ENCODE data around the gene RGS18.
"Not testable (repeated sequence)": the region's sequence is repeated elsewhere in the genome, so short reads cannot be mapped to it uniquely, and the experiment has no call there.

Gene RGS18

DNA sequence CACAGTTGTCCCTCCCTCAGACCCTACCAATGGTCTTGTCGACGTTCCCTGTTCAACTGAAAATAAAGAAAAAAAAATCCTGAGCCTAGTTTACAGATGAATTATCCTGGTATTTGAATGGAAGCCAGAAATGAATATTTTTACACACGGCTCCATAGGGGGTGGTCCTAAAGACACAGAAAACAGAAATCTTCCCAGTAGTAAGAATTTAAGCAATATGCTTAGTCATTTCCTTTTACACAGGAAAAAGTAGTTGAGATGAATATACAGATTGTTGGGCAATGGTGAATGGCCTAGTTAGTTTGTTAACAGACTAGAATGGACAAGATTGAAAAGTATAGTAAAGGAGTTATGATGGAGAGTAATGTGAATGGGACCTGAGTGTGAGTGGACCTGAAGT lies 67.4 kb downstream of the RGS18 start:
- H3K4me3 ChIP-seq (ENCODE audit: low read length, poor library complexity, severe bottlenecking): peak overlapping the region; percentile 14
- no peaks in the 10 kb centered on the region for H3K9me2 ChIP-seq (replicated peaks; ENCODE audit: low read depth, low read length)
- TF ChIP-seq, protein P1, sequence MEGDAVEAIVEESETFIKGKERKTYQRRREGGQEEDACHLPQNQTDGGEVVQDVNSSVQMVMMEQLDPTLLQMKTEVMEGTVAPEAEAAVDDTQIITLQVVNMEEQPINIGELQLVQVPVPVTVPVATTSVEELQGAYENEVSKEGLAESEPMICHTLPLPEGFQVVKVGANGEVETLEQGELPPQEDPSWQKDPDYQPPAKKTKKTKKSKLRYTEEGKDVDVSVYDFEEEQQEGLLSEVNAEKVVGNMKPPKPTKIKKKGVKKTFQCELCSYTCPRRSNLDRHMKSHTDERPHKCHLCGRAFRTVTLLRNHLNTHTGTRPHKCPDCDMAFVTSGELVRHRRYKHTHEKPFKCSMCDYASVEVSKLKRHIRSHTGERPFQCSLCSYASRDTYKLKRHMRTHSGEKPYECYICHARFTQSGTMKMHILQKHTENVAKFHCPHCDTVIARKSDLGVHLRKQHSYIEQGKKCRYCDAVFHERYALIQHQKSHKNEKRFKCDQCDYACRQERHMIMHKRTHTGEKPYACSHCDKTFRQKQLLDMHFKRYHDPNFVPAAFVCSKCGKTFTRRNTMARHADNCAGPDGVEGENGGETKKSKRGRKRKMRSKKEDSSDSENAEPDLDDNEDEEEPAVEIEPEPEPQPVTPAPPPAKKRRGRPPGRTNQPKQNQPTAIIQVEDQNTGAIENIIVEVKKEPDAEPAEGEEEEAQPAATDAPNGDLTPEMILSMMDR (conservative IDR thresholded peaks at IDR 0.05; ENCODE audit: low read length): no peak
- no peak for TF ChIP-seq EZH2phosphoT487 (IDR thresholded peaks at IDR 0.05; ENCODE audit: borderline replicate concordance)
- H3K36me3 ChIP-seq (ENCODE audit: insufficient read depth, low read length): no peaks in the 10 kb centered on the region
- H3F3A ChIP-seq (ENCODE audit: low read depth): no peaks in the 10 kb centered on the region
- H3K9me3 ChIP-seq (ENCODE audit: insufficient read depth, low read depth, low read length): no peaks in the 10 kb centered on the region
- H3K27me3 ChIP-seq (ENCODE audit: insufficient read depth, low read length, poor library complexity, severe bottlenecking): no peaks in the 10 kb centered on the region
- H3K4me2 ChIP-seq (ENCODE audit: low read depth, low read length, poor library complexity, severe bottlenecking): peak overlapping the region; percentile 54
- H2AFZ ChIP-seq (ENCODE audit: low read length): 0 out of 2 replicates have a peak overlapping the region, but pooled peaks have one; percentile 7
- H3K4me1 ChIP-seq (ENCODE audit: insufficient read depth, low read length, poor library complexity, severe bottlenecking): peaks cover 20% of the 10 kb centered on the region
- H3K9ac ChIP-seq (ENCODE audit: low read depth, low read length, poor library complexity, severe bottlenecking): no peak overlapping the region
- no peaks in the 10 kb centered on the region for H4K20me1 ChIP-seq (ENCODE audit: insufficient read depth, low read length, poor library complexity, severe bottlenecking)
- no peaks in the 10 kb centered on the region for H3K79me2 ChIP-seq (ENCODE audit: insufficient read depth, low read length)

DNA sequence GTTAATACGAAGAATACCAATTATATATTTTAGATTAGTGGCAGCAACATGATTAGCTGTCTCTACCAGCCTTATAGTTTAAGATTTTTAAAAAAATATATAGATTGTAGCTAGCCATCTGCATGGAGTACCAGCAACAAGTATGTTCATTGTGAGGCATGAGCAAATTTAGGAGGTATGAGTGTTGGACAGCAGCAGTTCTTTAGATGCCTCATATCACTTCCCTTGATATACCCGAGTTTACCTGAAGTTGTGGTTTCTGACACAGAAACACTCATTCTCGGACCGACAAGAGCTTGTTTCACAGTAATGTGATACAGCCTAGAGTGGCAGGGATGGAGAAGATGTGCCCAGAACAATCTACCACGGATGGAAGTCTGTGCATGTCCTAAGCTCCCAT lies 69.1 kb downstream of the RGS18 start:
- H3K9me3 ChIP-seq (ENCODE audit: insufficient read depth, low read depth, low read length): no peaks in the 10 kb centered on the region
- H4K20me1 ChIP-seq (ENCODE audit: insufficient read depth, low read length, poor library complexity, severe bottlenecking): no peaks in the 10 kb centered on the region
- H3K36me3 ChIP-seq (ENCODE audit: insufficient read depth, low read length): no peaks in the 10 kb centered on the region
- H3K4me1 ChIP-seq (ENCODE audit: insufficient read depth, low read length, poor library complexity, severe bottlenecking): peaks cover 20% of the 10 kb centered on the region
- TF ChIP-seq EZH2phosphoT487 (IDR thresholded peaks at IDR 0.05; ENCODE audit: borderline replicate concordance): no peak
- TF ChIP-seq, protein P1 (conservative IDR thresholded peaks at IDR 0.05; ENCODE audit: low read length): no peak
- H3F3A ChIP-seq (ENCODE audit: low read depth): no peaks in the 10 kb centered on the region
- H2AFZ ChIP-seq (ENCODE audit: low read length): no peak overlapping the region
- no peaks in the 10 kb centered on the region for H3K9me2 ChIP-seq (replicated peaks; ENCODE audit: low read depth, low read length)
- H3K79me2 ChIP-seq (ENCODE audit: insufficient read depth, low read length): no peaks in the 10 kb centered on the region
- H3K4me2 ChIP-seq (ENCODE audit: low read depth, low read length, poor library complexity, severe bottlenecking): no peak overlapping the region
- H3K4me3 ChIP-seq (ENCODE audit: low read length, poor library complexity, severe bottlenecking): no peak overlapping the region
- no peaks in the 10 kb centered on the region for H3K27me3 ChIP-seq (ENCODE audit: insufficient read depth, low read length, poor library complexity, severe bottlenecking)
- H3K9ac ChIP-seq (ENCODE audit: low read depth, low read length, poor library complexity, severe bottlenecking): no peak overlapping the region

DNA sequence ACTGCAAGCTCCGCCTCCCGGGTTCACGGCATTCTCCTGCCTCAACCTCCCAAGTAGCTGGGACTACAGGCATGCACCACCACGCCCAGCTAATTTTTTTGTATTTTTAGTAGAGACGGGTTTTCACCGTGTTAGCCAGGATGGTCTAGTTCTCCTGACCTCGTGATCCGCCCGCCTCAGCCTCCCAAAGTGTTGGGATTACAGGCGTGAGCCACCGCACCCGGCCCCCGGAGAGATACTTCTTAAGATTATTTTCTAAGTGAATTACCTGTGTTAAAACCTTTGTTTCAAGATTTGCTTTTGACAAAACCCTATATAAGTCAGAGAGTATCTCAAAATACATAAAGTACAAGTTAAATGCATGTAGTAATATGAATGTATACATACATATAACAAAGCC lies 69.7 kb downstream of the RGS18 start:
- peaks cover 20% of the 10 kb centered on the region for H3K4me1 ChIP-seq (ENCODE audit: insufficient read depth, low read length, poor library complexity, severe bottlenecking)
- not testable (repeated sequence) for H3K4me2 ChIP-seq (ENCODE audit: low read depth, low read length, poor library complexity, severe bottlenecking); H3K79me2 ChIP-seq (ENCODE audit: insufficient read depth, low read length); H3K9me3 ChIP-seq (ENCODE audit: insufficient read depth, low read depth, low read length); H3K36me3 ChIP-seq (ENCODE audit: insufficient read depth, low read length); H3F3A ChIP-seq (ENCODE audit: low read depth); H4K20me1 ChIP-seq (ENCODE audit: insufficient read depth, low read length, poor library complexity, severe bottlenecking); H3K27me3 ChIP-seq (ENCODE audit: insufficient read depth, low read length, poor library complexity, severe bottlenecking); H3K4me3 ChIP-seq (ENCODE audit: low read length, poor library complexity, severe bottlenecking); H3K9ac ChIP-seq (ENCODE audit: low read depth, low read length, poor library complexity, severe bottlenecking); H3K9me2 ChIP-seq (replicated peaks; ENCODE audit: low read depth, low read length); H2AFZ ChIP-seq (ENCODE audit: low read length)

DNA sequence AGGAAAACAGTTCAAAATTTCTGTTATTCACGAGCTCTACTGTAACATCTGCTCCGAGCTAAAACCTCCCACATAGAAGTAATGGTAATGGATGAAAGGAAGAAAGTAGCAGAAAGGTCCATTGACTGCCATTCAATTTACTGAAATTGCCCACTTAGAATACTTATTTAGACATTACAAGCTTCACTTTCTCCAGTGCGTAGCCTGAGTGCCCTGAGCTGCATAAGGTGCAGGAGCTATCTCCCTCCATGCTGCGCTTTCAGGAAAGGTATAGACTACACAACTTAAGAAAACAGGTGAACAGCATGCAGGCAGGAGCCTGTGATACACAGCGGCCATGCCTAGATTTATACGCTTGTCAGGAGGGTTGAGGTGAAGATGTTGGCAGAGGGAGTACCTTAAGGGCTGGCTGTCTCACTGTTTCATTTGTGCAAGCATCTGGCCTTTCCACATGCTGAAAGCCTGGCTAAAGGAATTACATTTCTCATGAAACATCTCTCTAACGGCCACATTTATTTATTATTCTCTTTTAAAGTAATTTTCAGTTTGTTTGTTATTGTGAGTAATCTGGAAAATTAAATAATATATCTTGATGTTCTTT lies 74.7 kb downstream of the RGS18 start:
- H3K4me3 ChIP-seq (ENCODE audit: low read length, poor library complexity, severe bottlenecking): no peak overlapping the region
- peaks cover 20% of the 10 kb centered on the region for H3K4me1 ChIP-seq (ENCODE audit: insufficient read depth, low read length, poor library complexity, severe bottlenecking)
- H3K4me2 ChIP-seq (ENCODE audit: low read depth, low read length, poor library complexity, severe bottlenecking): no peak overlapping the region
- no peaks in the 10 kb centered on the region for H4K20me1 ChIP-seq (ENCODE audit: insufficient read depth, low read length, poor library complexity, severe bottlenecking)
- TF ChIP-seq, protein P1 (conservative IDR thresholded peaks at IDR 0.05; ENCODE audit: low read length): no peak
- TF ChIP-seq EZH2phosphoT487 (IDR thresholded peaks at IDR 0.05; ENCODE audit: borderline replicate concordance): no peak
- H3K9ac ChIP-seq (ENCODE audit: low read depth, low read length, poor library complexity, severe bottlenecking): no peak overlapping the region
- H3K36me3 ChIP-seq (ENCODE audit: insufficient read depth, low read length): no peaks in the 10 kb centered on the region
- H3F3A ChIP-seq (ENCODE audit: low read depth): no peaks in the 10 kb centered on the region
- no peaks in the 10 kb centered on the region for H3K9me3 ChIP-seq (ENCODE audit: insufficient read depth, low read depth, low read length)
- H3K9me2 ChIP-seq (replicated peaks; ENCODE audit: low read depth, low read length): no peaks in the 10 kb centered on the region
- no peaks in the 10 kb centered on the region for H3K27me3 ChIP-seq (ENCODE audit: insufficient read depth, low read length, poor library complexity, severe bottlenecking)
- no peaks in the 10 kb centered on the region for H3K79me2 ChIP-seq (ENCODE audit: insufficient read depth, low read length)
- H2AFZ ChIP-seq (ENCODE audit: low read length): peak overlapping the region; percentile 32
